HepG2 (cell line): ENCODE results near the gene TNP2. TPM values are rescaled to one million over a fixed set of nuclear protein-coding genes. Genes with fewer than 3 reads are reported as not detected.
A peak's percentile ranks its signal among the peaks of the same experiment; 100 is the strongest.

ENCODE experiments used
- DBP ChIP-seq: sonication (generic); formaldehyde crosslinking; IDR thresholded peaks from 2 replicates; pipeline ENCODE4 v1.4.0; 2020; ENCODE audit warnings: missing genetic modification reagents; ENCODE audit errors: not compliant biosample characterization
- GATAD2A ChIP-seq: IDR thresholded peaks from 2 replicates; pipeline ENCODE4 v1.6.1; 2016
- HMGA1 ChIP-seq: sonication (generic); formaldehyde crosslinking; conservative IDR thresholded peaks from 2 replicates; pipeline ENCODE4 v1.4.0; 2020; ENCODE audit warnings: missing genetic modification reagents
- MED1 ChIP-seq: sonication (generic); formaldehyde crosslinking; IDR thresholded peaks from 2 replicates; pipeline ENCODE4 v1.4.0; 2020; ENCODE audit warnings: missing genetic modification reagents
- NFE2L2 ChIP-seq: fragments of 150-350 bp; IDR thresholded peaks from 2 replicates; pipeline ENCODE4 v1.6.1; 2014; ENCODE audit warnings: low read length
- NR3C1 ChIP-seq: sonication (generic); formaldehyde crosslinking; IDR thresholded peaks from 2 replicates; pipeline ENCODE4 v1.4.0; 2020; ENCODE audit warnings: missing genetic modification reagents
- PCBP1 ChIP-seq: fragments of 200-400 bp; formaldehyde crosslinking; IDR thresholded peaks from 2 replicates; pipeline ENCODE4 v1.6.1; 2017; ENCODE audit warnings: mild to moderate bottlenecking, low read depth, low read length, borderline replicate concordance
- PREB ChIP-seq: sonication (generic); formaldehyde crosslinking; IDR thresholded peaks from 2 replicates; pipeline ENCODE4 v1.4.0; 2020; ENCODE audit warnings: missing genetic modification reagents
- TFAP4 ChIP-seq: sonication (generic); IDR thresholded peaks from 2 replicates; pipeline ENCODE4 v1.6.1; 2016; ENCODE audit warnings: low read depth, borderline replicate concordance
- ZBTB43 ChIP-seq: sonication (generic); formaldehyde crosslinking; conservative IDR thresholded peaks from 2 replicates; pipeline ENCODE4 v1.4.0; 2020; ENCODE audit warnings: missing genetic modification reagents
- ZBTB49 ChIP-seq: sonication (generic); formaldehyde crosslinking; IDR thresholded peaks from 2 replicates; pipeline ENCODE4 v1.4.0; 2020; ENCODE audit warnings: missing genetic modification reagents, borderline replicate concordance
- ZEB1 ChIP-seq: IDR thresholded peaks from 2 replicates; pipeline ENCODE4 v1.6.1; 2012; ENCODE audit warnings: mild to moderate bottlenecking, low read depth, inconsistent platforms; ENCODE audit not compliant: insufficient replicate concordance
- ZGPAT ChIP-seq: IDR thresholded peaks from 2 replicates; pipeline ENCODE4 v1.6.1; 2016; ENCODE audit warnings: mild to moderate bottlenecking
- ZKSCAN1 ChIP-seq: fragments of 150-350 bp; IDR thresholded peaks from 2 replicates; pipeline ENCODE4 v1.6.1; 2014; ENCODE audit warnings: low read length
- ZNF235 ChIP-seq: sonication (generic); formaldehyde crosslinking; IDR thresholded peaks from 2 replicates; pipeline ENCODE4 v1.8.1; 2023; ENCODE audit warnings: mild to moderate bottlenecking, missing genetic modification reagents, borderline replicate concordance
- ZNF281 ChIP-seq: sonication (generic); formaldehyde crosslinking; IDR thresholded peaks from 2 replicates; pipeline ENCODE4 v1.4.0; 2020; ENCODE audit warnings: missing genetic modification reagents, borderline replicate concordance
- ZNF331 ChIP-seq: sonication (generic); formaldehyde crosslinking; IDR thresholded peaks from 2 replicates; pipeline ENCODE4 v1.4.0; 2020; ENCODE audit warnings: missing genetic modification reagents
- ZNF556 ChIP-seq: sonication (generic); formaldehyde crosslinking; IDR thresholded peaks from 2 replicates; pipeline ENCODE4 v1.4.0; 2020; ENCODE audit warnings: mild to moderate bottlenecking, missing genetic modification reagents, borderline replicate concordance
- polyA plus RNA-seq, 8 experiments: library from polyadenylated mRNA; depleted of rRNA in 3 of 8; stranded (reverse) in 7 of 8; unstranded in 1 of 8; fragments of >200 nt; fragmentation: Illumina TruSeq in 4 of 8; extraction: Trizol in 4 of 8; gene quantifications; 2 replicates each; pipeline versions ENCODE4 v1.2.1 to v1.2.3, GENCODE V29; 2011 to 2016; ENCODE audit warnings: low read depth in 4 of 8, missing spikeins in 1 of 8, mixed read lengths in 1 of 8; ENCODE audit not compliant: insufficient read depth in 1 of 8
- total RNA-seq, 5 experiments: library from RNA; depleted of rRNA; stranded (reverse); fragments of >200 nt; fragmentation: Illumina TruSeq; extraction: Trizol; gene quantifications; 2 replicates each; pipeline ENCODE4 v1.2.3, GENCODE V29; 2016; ENCODE audit warnings: low read depth in 1 of 5

The TNP2 gene
- total and polyA plus RNA-seq, 2 of the 13 experiments (the other 11 are each of a cell fraction or from before 2014, with no cell fraction given), result not detected

- TF ChIP-seq ZKSCAN1, result no peak
- peak; percentile 90 for TF ChIP-seq MED1 (CRISPR knock-in tag)
- no peak for TF ChIP-seq NFE2L2
- peak; percentile 77 for TF ChIP-seq GATAD2A (CRISPR knock-in tag)
- TF ChIP-seq PCBP1, result no peak
- no peak; the same call in 1 of the 2 replicates for TF ChIP-seq ZNF331 (CRISPR knock-in tag)
- no peak for TF ChIP-seq ZEB1
- no peak for TF ChIP-seq ZBTB49 (CRISPR knock-in tag)
- peak; percentile 85; the same call in 1 of the 2 replicates for TF ChIP-seq ZBTB43 (CRISPR knock-in tag)
- TF ChIP-seq ZGPAT, result peak; percentile 10; the same call in 1 of the 2 replicates
- TF ChIP-seq NR3C1 (CRISPR knock-in tag), result no peak
- TF ChIP-seq TFAP4, result peak; percentile 37; the same call in 1 of the 2 replicates
- peak; percentile 84 for TF ChIP-seq DBP (CRISPR knock-in tag)
- TF ChIP-seq ZNF556, result peak; percentile 98
- no peak for TF ChIP-seq HMGA1 (CRISPR knock-in tag)
- TF ChIP-seq ZNF235 (CRISPR knock-in tag), result no peak; the same call in 1 of the 2 replicates
- no peak for TF ChIP-seq PREB
- no peak for TF ChIP-seq ZNF281 (CRISPR knock-in tag)
These were observed 11.8 kb downstream of the TNP2 start (continued) for GRCh38 chr16:11257131-11257938.
